Psoas muscle (tissue), 8 donors: ENCODE data around the gene MIER2. TPM values are rescaled to one million over a fixed set of nuclear protein-coding genes. Genes with fewer than 3 reads are reported as not detected.

Source experiments
- ATAC-seq, 4 donors: fragments of 200-7000 bp; cut with Tn5 transposase; one replicate each; pipeline ENCODE4 v1.9.1; 2020; ENCODE audit warnings: moderate library complexity in 3 of 4, mild to moderate bottlenecking in 2 of 4
- DNase-seq, 2 donors: peaks; one replicate each; pipeline ENCODE4 v3.0.0-alpha.2; 2020
- H3K27ac ChIP-seq: fragments of 200-600 bp; one replicate; pipeline ENCODE4 v1.8.0; 2022
- H3K27me3 ChIP-seq, 3 donors: fragments of 200-600 bp in 1 of 3; one replicate each; pipeline versions ENCODE4 v1.6.1 to v1.8.0; 2013 to 2022; ENCODE audit warnings: low read length in 2 of 3, mild to moderate bottlenecking in 2 of 3, moderate library complexity in 1 of 3; ENCODE audit not compliant: insufficient read depth in 3 of 3
- H3K36me3 ChIP-seq, 2 donors: fragments of 200-600 bp in 1 of 2; one replicate each; pipeline versions ENCODE4 v1.6.1 to v1.8.0; 2013 to 2022; ENCODE audit warnings: low read depth in 1 of 2, mild to moderate bottlenecking in 1 of 2, moderate library complexity in 1 of 2; ENCODE audit not compliant: insufficient read depth in 1 of 2
- H3K4me1 ChIP-seq: fragments of 200-600 bp; one replicate; pipeline ENCODE4 v1.8.0; 2022
- H3K4me3 ChIP-seq: fragments of 200-600 bp; one replicate; pipeline ENCODE4 v1.8.0; 2022; ENCODE audit warnings: mild to moderate bottlenecking
- H3K9me3 ChIP-seq: fragments of 200-600 bp; one replicate; pipeline ENCODE4 v1.8.0; 2022
- WGBS, 3 donors: extraction: QIAGEN DNeasy Blood & Tissue Kit; methylation state at CpG; one replicate each; pipeline versions ENCODE4 v1.1.6 to v1.1.7; 2013; 5-methylcytosine and 5-hydroxymethylcytosine counted together
- intact Hi-C, 2 donors: fragments of 100-400 bp; cut with DNase I; formaldehyde crosslinking; loops; one replicate each; pipeline versions ENCODE4 v1.11.0 to v1.14.2; 2022
- polyA plus RNA-seq, 3 donors: library from polyadenylated mRNA; stranded (reverse); fragments of 200-250 nt; gene quantifications; one replicate each; pipeline ENCODE4 v1.2.3, GENCODE V29; 2013
- total RNA-seq, 4 donors: library from RNA; stranded (reverse); fragmentation: NEBNext Ultra II Directional in 2 of 4; extraction: Animal tissue kit (Norgen Biotek cat#: 25700) in 2 of 4; gene quantifications; one replicate each; pipeline versions ENCODE4 v1.2.1 to v1.2.4, GENCODE V29; 2021 to 2023
- TF ChIP-seq, protein P1 (sequence below): fragments of 200-600 bp; IDR thresholded peaks from one replicate; pipeline ENCODE4 v1.8.0; 2022; ENCODE audit warnings: antibody characterized with exemption
- donor health status: healthy with polysubstance abuse.
- donor health status: DM: no; HTN: no; CAD: no; lungs with moderate emphysema.
- donor health status: Bipolar disorder and iron deficiency.
- donor health status: healthy.
- donor health status: DM: yes; HTN: yes; CAD: no.
- donor health status: DM: no; HTN: no; CAD: no.
- donor health status: DM: no; HTN: no; CAD: no.
- donor health status: DM: yes; HTN: yes; CAD: no.

The MIER2 gene
- total and polyA plus RNA-seq, 7 donors: 13.3 to 22.2 (median 19.1) TPM

GRCh38 chr19:375395-376110 is 31.0 kb upstream of the MIER2 start:
- H3K36me3 ChIP-seq: no peaks in the 10 kb centered on the region
- 81 to 85% (median 81%) methylated on average over 42 to 43 of the region's 43 CpGs for WGBS, 3 donors
- TF ChIP-seq, protein P1, sequence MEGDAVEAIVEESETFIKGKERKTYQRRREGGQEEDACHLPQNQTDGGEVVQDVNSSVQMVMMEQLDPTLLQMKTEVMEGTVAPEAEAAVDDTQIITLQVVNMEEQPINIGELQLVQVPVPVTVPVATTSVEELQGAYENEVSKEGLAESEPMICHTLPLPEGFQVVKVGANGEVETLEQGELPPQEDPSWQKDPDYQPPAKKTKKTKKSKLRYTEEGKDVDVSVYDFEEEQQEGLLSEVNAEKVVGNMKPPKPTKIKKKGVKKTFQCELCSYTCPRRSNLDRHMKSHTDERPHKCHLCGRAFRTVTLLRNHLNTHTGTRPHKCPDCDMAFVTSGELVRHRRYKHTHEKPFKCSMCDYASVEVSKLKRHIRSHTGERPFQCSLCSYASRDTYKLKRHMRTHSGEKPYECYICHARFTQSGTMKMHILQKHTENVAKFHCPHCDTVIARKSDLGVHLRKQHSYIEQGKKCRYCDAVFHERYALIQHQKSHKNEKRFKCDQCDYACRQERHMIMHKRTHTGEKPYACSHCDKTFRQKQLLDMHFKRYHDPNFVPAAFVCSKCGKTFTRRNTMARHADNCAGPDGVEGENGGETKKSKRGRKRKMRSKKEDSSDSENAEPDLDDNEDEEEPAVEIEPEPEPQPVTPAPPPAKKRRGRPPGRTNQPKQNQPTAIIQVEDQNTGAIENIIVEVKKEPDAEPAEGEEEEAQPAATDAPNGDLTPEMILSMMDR: no peak
- H3K27me3 ChIP-seq: peaks cover 0 to 52% (median 14%) of the 10 kb centered on the region in 3 donors
- DNase-seq (no peak), ATAC-seq (no peak)
- no peak overlapping the region for H3K4me3 ChIP-seq
- no peak overlapping the region for H3K27ac ChIP-seq
- H3K9me3 ChIP-seq: no peaks in the 10 kb centered on the region
- H3K4me1 ChIP-seq: no peaks in the 10 kb centered on the region
- intact Hi-C loops: no loop called here

DNA sequence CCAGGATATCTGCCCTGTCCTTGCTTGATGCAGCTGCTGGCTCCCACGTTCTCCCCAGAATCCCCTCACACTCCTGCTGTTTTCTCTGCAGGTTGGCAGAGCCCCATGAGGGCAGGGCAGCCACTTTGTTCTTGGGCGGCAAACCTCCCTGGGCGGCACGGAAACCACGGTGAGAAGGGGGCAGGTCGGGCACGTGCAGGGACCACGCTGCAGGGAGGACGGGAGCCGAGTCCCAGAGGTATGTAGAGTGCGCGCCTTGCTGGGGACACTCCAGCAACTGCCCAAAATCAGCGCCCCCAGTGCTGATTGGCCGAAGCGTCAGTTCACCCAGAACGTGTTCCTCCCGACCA is 30.3 kb upstream of the MIER2 start:
- Histone ChIP-seq H3K4me1 (no peaks in the 10 kb centered on the region), H3K27me3 (peaks cover 0 to 52% (median 14%) of the 10 kb centered on the region in 3 donors), H3K9me3 (no peaks in the 10 kb centered on the region), H3K27ac (no peak overlapping the region), H3K4me3 (no peak overlapping the region), H3K36me3 (no peaks in the 10 kb centered on the region)
- intact Hi-C loops: no loop called here
- TF ChIP-seq, protein P1: no peak
- ATAC-seq (no peak), DNase-seq (no peak)
- WGBS, 3 donors: 68 to 72% (median 72%) methylated on average over 17 of the region's 17 CpGs

DNA sequence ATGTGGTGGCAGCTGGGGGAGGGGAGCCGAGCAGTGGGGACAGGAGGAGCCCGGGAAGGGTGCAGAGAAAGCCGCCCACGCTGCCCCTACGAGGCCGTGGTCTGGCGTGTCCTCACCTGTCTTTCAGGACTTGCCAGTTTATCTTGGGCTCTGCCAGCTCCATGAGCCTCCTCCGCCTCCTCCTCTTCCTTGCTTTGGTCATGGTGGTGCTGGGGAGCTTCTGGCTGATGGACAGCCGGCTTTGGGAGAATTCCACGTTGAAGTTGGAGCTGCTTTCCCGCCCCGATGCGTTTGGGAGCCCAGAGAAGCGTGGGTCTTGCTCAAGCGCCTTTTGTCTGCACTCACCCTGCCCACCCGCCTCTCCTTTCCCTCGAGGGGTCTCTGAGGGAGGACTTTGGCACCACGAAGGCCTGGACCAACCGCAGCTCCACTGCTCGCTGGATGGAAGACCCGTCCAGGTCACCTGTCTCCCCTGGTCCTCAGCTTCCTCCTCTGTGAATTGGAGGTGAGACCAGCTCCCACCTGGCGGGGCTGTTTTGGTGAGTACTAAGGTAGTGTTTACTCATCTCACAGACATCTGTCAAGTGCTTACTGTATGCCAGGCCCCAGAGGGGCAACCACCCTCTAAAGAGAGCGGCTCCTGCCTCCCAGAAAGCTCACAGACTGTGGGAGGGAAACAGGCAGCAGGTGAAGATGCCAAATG is 29.7 kb upstream of the MIER2 start:
- WGBS, 3 donors: 56 to 63% (median 60%) methylated on average over 22 to 23 of the region's 23 CpGs
- intact Hi-C loops: no loop called here

DNA sequence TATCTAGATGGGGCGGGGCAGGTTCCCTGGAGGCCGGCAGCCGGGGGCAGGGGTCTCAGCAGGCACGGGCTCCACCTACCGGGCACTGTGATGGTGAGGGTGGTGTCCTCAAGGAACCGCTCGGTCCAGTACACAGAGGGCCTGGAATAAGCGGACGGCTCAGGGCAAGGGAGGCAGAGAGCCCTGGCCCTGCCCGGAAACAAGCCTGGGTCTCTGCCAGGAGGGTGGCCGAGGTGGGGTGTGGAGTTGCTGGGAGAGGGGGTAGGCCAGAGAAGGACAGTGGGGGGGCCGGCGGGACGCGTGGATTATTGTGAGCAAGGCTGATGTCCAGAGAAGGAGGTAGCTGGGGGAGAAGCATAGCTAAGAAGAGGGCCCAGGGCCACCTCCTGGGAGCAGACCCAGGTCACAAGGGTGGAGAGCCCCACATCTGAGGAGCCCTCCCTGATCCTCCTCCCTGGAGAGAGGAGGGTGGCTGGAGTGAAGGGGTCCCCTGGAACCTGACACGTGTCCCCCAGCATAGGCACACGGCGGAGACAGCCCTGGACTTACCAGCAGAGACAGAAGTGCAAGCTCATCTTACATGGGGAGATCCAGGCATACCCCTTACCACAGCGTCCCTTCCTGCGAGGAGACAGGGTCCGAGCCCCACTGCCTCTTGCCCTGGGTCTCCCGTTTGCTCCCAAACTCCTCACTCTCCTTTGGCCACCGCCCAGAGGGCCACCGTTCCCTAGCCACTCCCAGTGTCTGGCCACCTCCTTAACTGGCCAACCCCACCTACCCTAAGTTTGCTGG is 29.0 kb upstream of the MIER2 start:
- Histone ChIP-seq H3K4me3 (no peak overlapping the region), H3K36me3 (no peaks in the 10 kb centered on the region), H3K4me1 (no peaks in the 10 kb centered on the region), H3K9me3 (no peaks in the 10 kb centered on the region), H3K27me3 (peaks cover 0 to 54% (median 16%) of the 10 kb centered on the region in 3 donors), H3K27ac (no peak overlapping the region)
- ATAC-seq (no peak), DNase-seq (no peak)
- intact Hi-C loops: no loop called here
- 55 to 63% (median 56%) methylated on average over 23 to 24 of the region's 24 CpGs for WGBS, 3 donors
- TF ChIP-seq, protein P1: no peak

More for the DNA sequence above, 29.7 kb upstream of the MIER2 start:
- Histone ChIP-seq H3K36me3 (no peaks in the 10 kb centered on the region), H3K4me3 (no peak overlapping the region), H3K4me1 (no peaks in the 10 kb centered on the region), H3K27me3 (peaks cover 0 to 54% (median 14%) of the 10 kb centered on the region in 3 donors), H3K9me3 (no peaks in the 10 kb centered on the region), H3K27ac (no peak overlapping the region)
- ATAC-seq: no peak
- TF ChIP-seq, protein P1: no peak
- no peak for DNase-seq
